Skin of body (tissue), 2 donors: ENCODE measurements around the gene LNX1. TPM values are rescaled to one million over a fixed set of nuclear protein-coding genes. Genes with fewer than 3 reads are reported as not detected.

Experiments
- DNase-seq: peaks from one replicate; lab custom pipeline; 2025; lab: John Stamatoyannopoulos, UW
- total RNA-seq: library from RNA; depleted of rRNA; stranded (reverse); fragments of >200 nt; gene quantifications from one replicate; pipeline ENCODE4 v1.2.3, GENCODE V29; 2014

The LNX1 gene
- total RNA-seq, 1 donor from 2014 or later = 6.9 TPM

GRCh38 chr4:53573696-53574095, 17.6 kb downstream of the LNX1 start:
- DNase-seq = no peak

- no peak for DNase-seq
Observed at GRCh38 chr4:53572600-53572994, 18.7 kb downstream of the LNX1 start.

- DNase-seq = peak; percentile 60
Observed at GRCh38 chr4:53571936-53572599, 19.2 kb downstream of the LNX1 start.

GRCh38 chr4:53563824-53564223, 27.5 kb downstream of the LNX1 start:
- no peak for DNase-seq

GRCh38 chr4:53562409-53562808, 28.9 kb downstream of the LNX1 start:
- no peak for DNase-seq

GRCh38 chr4:53559021-53559620, 32.2 kb downstream of the LNX1 start:
- no peak for DNase-seq

- peak; percentile 68 for DNase-seq
Observed at GRCh38 chr4:53558065-53558801, 33.1 kb downstream of the LNX1 start.

- DNase-seq = no peak
Observed at GRCh38 chr4:53557669-53558064, 33.6 kb downstream of the LNX1 start.

- DNase-seq = no peak
Observed at GRCh38 chr4:53556651-53557050, 34.6 kb downstream of the LNX1 start.

- DNase-seq = no peak
Observed at GRCh38 chr4:53553486-53554210, 37.6 kb downstream of the LNX1 start.

GRCh38 chr4:53552711-53553110, 38.6 kb downstream of the LNX1 start:
- no peak for DNase-seq

GRCh38 chr4:53551958-53552357, 39.3 kb downstream of the LNX1 start:
- no peak for DNase-seq

- no peak for DNase-seq
Observed at GRCh38 chr4:53551281-53551864, 39.9 kb downstream of the LNX1 start.

- DNase-seq = no peak
Observed at GRCh38 chr4:53548662-53549061, 42.6 kb downstream of the LNX1 start.

GRCh38 chr4:53547983-53548382, 43.3 kb downstream of the LNX1 start:
- DNase-seq = no peak

- DNase-seq = no peak
Observed at GRCh38 chr4:53545942-53546581, 45.2 kb downstream of the LNX1 start.

GRCh38 chr4:53545273-53545672, 46.0 kb downstream of the LNX1 start:
- no peak for DNase-seq

- peak; percentile 70 for DNase-seq
Observed at GRCh38 chr4:53543561-53543960, 47.7 kb downstream of the LNX1 start.

- peak; percentile 99 for DNase-seq
Observed at GRCh38 chr4:53541577-53542206, 49.6 kb downstream of the LNX1 start.

GRCh38 chr4:53538756-53539155, 52.5 kb downstream of the LNX1 start:
- DNase-seq = peak; percentile 50

- DNase-seq = no peak
Observed at GRCh38 chr4:53537606-53538005, 53.7 kb downstream of the LNX1 start.
